Inferior parietal cortex (tissue), 1 donor: Measurements from ENCODE around the gene SLC36A1.

Experiments used
- DNase-seq: peaks from one replicate; pipeline ENCODE4 v3.0.0-alpha.2; 2016; ENCODE audit errors: extremely low spot score

SLC36A1 gene

GRCh38 chr5:151451626-151452520 lies 4.5 kb downstream of the SLC36A1 start:
- no peak for DNase-seq

- DNase-seq, result no peak
These were observed 6.8 kb downstream of the SLC36A1 start for GRCh38 chr5:151454166-151454565.

GRCh38 chr5:151454889-151455288 lies 7.5 kb downstream of the SLC36A1 start:
- DNase-seq, result no peak

GRCh38 chr5:151456321-151456940 lies 9.0 kb downstream of the SLC36A1 start:
- no peak for DNase-seq

GRCh38 chr5:151458314-151458713 lies 10.9 kb downstream of the SLC36A1 start:
- no peak for DNase-seq

GRCh38 chr5:151459680-151460324 lies 12.4 kb downstream of the SLC36A1 start:
- DNase-seq, result no peak

- no peak for DNase-seq
These were observed 13.9 kb downstream of the SLC36A1 start for GRCh38 chr5:151461312-151461711.

GRCh38 chr5:151463137-151464029 lies 16.0 kb downstream of the SLC36A1 start:
- DNase-seq, result no peak

GRCh38 chr5:151464101-151464500 lies 16.7 kb downstream of the SLC36A1 start:
- DNase-seq, result no peak

GRCh38 chr5:151465476-151465875 lies 18.1 kb downstream of the SLC36A1 start:
- no peak for DNase-seq

GRCh38 chr5:151467576-151467975 lies 20.2 kb downstream of the SLC36A1 start:
- DNase-seq, result no peak

GRCh38 chr5:151469386-151469785 lies 22.0 kb downstream of the SLC36A1 start:
- DNase-seq, result no peak

- no peak for DNase-seq
These were observed 22.6 kb downstream of the SLC36A1 start for GRCh38 chr5:151469992-151470391.

- DNase-seq, result no peak
These were observed 23.0 kb downstream of the SLC36A1 start for GRCh38 chr5:151470439-151470838.

- DNase-seq, result no peak
These were observed 23.9 kb downstream of the SLC36A1 start for GRCh38 chr5:151471276-151471675.

- no peak for DNase-seq
These were observed 27.4 kb downstream of the SLC36A1 start for GRCh38 chr5:151474799-151475198.

- DNase-seq, result no peak
These were observed 28.0 kb downstream of the SLC36A1 start for GRCh38 chr5:151475388-151475787.

- no peak for DNase-seq
These were observed 28.6 kb downstream of the SLC36A1 start for GRCh38 chr5:151476016-151476415.

GRCh38 chr5:151477101-151477500 lies 29.7 kb downstream of the SLC36A1 start:
- no peak for DNase-seq

GRCh38 chr5:151480384-151481293 lies 33.2 kb downstream of the SLC36A1 start:
- peak; percentile 45 for DNase-seq

- DNase-seq, result no peak
These were observed 35.8 kb downstream of the SLC36A1 start for GRCh38 chr5:151483176-151483575.
